ENCODE data around the gene CTAGE1.

CTAGE1 gene

GRCh38 chr18:22463076-22463475 is 45.4 kb upstream of the CTAGE1 start:
- Histone ChIP-seq H3K4me2 (ENCODE audit: low read length) (no peak overlapping the region), H3K4me3 (ENCODE audit: low read depth, low read length) (no peak overlapping the region), H4K12ac (ENCODE audit: low read depth, low read length) (no peak overlapping the region), H3K79me1 (ENCODE audit: low read length) (no peaks in the 10 kb centered on the region), H3K23ac (ENCODE audit: low read length) (no peak overlapping the region), H2BK5ac (ENCODE audit: low read depth, low read length, poor library complexity) (no peak overlapping the region), H2BK12ac (ENCODE audit: low read length) (no peak overlapping the region), H3K27ac (ENCODE audit: low read depth, low read length) (no peak overlapping the region), H4K8ac (ENCODE audit: low read depth, low read length) (no peak overlapping the region), H3K18ac (ENCODE audit: low read length) (no peak overlapping the region), H2AK5ac (ENCODE audit: low read length) (peak overlapping the region; percentile 12), H2BK120ac (ENCODE audit: insufficient read depth, low read length, poor library complexity) (no peak overlapping the region), H3K4me1 (ENCODE audit: control insufficient read depth in 1 of 2, insufficient read depth in 2 of 2, low read length in 2 of 2) (peaks cover 14 to 20% of the 10 kb centered on the region in 2 experiments), H3K27me3 (ENCODE audit: insufficient read depth, low read length) (no peaks in the 10 kb centered on the region), H4K91ac (ENCODE audit: low read depth, low read length) (no peak overlapping the region), H3K9ac (ENCODE audit: low read length) (peak overlapping the region; percentile 11), H3K79me2 (ENCODE audit: control insufficient read depth, insufficient read depth, low read length, poor library complexity) (no peaks in the 10 kb centered on the region), H3K9me3 (ENCODE audit: insufficient read depth, low read depth, low read length) (no peaks in the 10 kb centered on the region), H3K36me3 (ENCODE audit: control insufficient read depth in 1 of 2, insufficient read depth in 2 of 2, low read length in 2 of 2) (no peaks in the 10 kb centered on the region), H2AFZ (ENCODE audit: insufficient read depth, low read length, poor library complexity) (no peak overlapping the region), H3K4ac (ENCODE audit: low read depth, low read length) (no peak overlapping the region), H3K14ac (ENCODE audit: low read length) (no peak overlapping the region)
- WGBS (ENCODE audit: extremely low coverage, insufficient coverage, insufficient read length), result no CpG with 5 or more reads among the region's 5 CpGs
- no peak for DNase-seq

GRCh38 chr18:22459491-22459890 is 41.8 kb upstream of the CTAGE1 start:
- no peak overlapping the region for H2AFZ ChIP-seq (ENCODE audit: insufficient read depth, low read length, poor library complexity)
- no peak overlapping the region for H3K9ac ChIP-seq (ENCODE audit: low read length)
- H3K27ac ChIP-seq (ENCODE audit: low read depth, low read length), result no peak overlapping the region
- H3K9me3 ChIP-seq (ENCODE audit: insufficient read depth, low read depth, low read length), result no peaks in the 10 kb centered on the region
- no peak overlapping the region for H3K4ac ChIP-seq (ENCODE audit: low read depth, low read length)
- H3K4me2 ChIP-seq (ENCODE audit: low read length), result no peak overlapping the region
- H3K36me3 ChIP-seq (ENCODE audit: control insufficient read depth in 1 of 2, insufficient read depth in 2 of 2, low read length in 2 of 2), result no peaks in the 10 kb centered on the region
- H2BK12ac ChIP-seq (ENCODE audit: low read length), result no peak overlapping the region
- peaks cover 0 to 3% of the 10 kb centered on the region in 2 experiments for H3K4me1 ChIP-seq (ENCODE audit: control insufficient read depth in 1 of 2, insufficient read depth in 2 of 2, low read length in 2 of 2)
- no peak overlapping the region for H4K12ac ChIP-seq (ENCODE audit: low read depth, low read length)
- no peak overlapping the region for H2BK120ac ChIP-seq (ENCODE audit: insufficient read depth, low read length, poor library complexity)
- no peak overlapping the region for H4K8ac ChIP-seq (ENCODE audit: low read depth, low read length)
- H3K79me2 ChIP-seq (ENCODE audit: control insufficient read depth, insufficient read depth, low read length, poor library complexity), result no peaks in the 10 kb centered on the region
- no peaks in the 10 kb centered on the region for H3K79me1 ChIP-seq (ENCODE audit: low read length)
- no peak overlapping the region for H3K18ac ChIP-seq (ENCODE audit: low read length)
- no peaks in the 10 kb centered on the region for H3K27me3 ChIP-seq (ENCODE audit: insufficient read depth, low read length)
- no peak overlapping the region for H2BK5ac ChIP-seq (ENCODE audit: low read depth, low read length, poor library complexity)
- no peak for DNase-seq
- no peak overlapping the region for H4K91ac ChIP-seq (ENCODE audit: low read depth, low read length)
- H2AK5ac ChIP-seq (ENCODE audit: low read length), result no peak overlapping the region
- H3K14ac ChIP-seq (ENCODE audit: low read length), result no peak overlapping the region
- no peak overlapping the region for H3K4me3 ChIP-seq (ENCODE audit: low read depth, low read length)
- WGBS (ENCODE audit: extremely low coverage, insufficient coverage, insufficient read length), result no CpG with 5 or more reads among the region's 2 CpGs
- no peak overlapping the region for H3K23ac ChIP-seq (ENCODE audit: low read length)

GRCh38 chr18:22457524-22457923 is 39.8 kb upstream of the CTAGE1 start:
- no peaks in the 10 kb centered on the region for H3K36me3 ChIP-seq (ENCODE audit: control insufficient read depth in 1 of 2, insufficient read depth in 2 of 2, low read length in 2 of 2)
- no peak overlapping the region for H4K12ac ChIP-seq (ENCODE audit: low read depth, low read length)
- H2AFZ ChIP-seq (ENCODE audit: insufficient read depth, low read length, poor library complexity), result no peak overlapping the region
- H4K8ac ChIP-seq (ENCODE audit: low read depth, low read length), result no peak overlapping the region
- H3K4ac ChIP-seq (ENCODE audit: low read depth, low read length), result no peak overlapping the region
- no peak overlapping the region for H2BK5ac ChIP-seq (ENCODE audit: low read depth, low read length, poor library complexity)
- H3K9me3 ChIP-seq (ENCODE audit: insufficient read depth, low read depth, low read length), result no peaks in the 10 kb centered on the region
- H3K14ac ChIP-seq (ENCODE audit: low read length), result no peak overlapping the region
- DNase-seq, result no peak
- no peak overlapping the region for H2BK120ac ChIP-seq (ENCODE audit: insufficient read depth, low read length, poor library complexity)
- WGBS (ENCODE audit: extremely low coverage, insufficient coverage, insufficient read length), result no CpG with 5 or more reads among the region's 8 CpGs
- H4K91ac ChIP-seq (ENCODE audit: low read depth, low read length), result no peak overlapping the region
- H3K79me1 ChIP-seq (ENCODE audit: low read length), result no peaks in the 10 kb centered on the region
- H3K4me2 ChIP-seq (ENCODE audit: low read length), result no peak overlapping the region
- no peak overlapping the region for H3K4me3 ChIP-seq (ENCODE audit: low read depth, low read length)
- H3K27me3 ChIP-seq (ENCODE audit: insufficient read depth, low read length), result no peaks in the 10 kb centered on the region
- H3K9ac ChIP-seq (ENCODE audit: low read length), result no peak overlapping the region
- H3K23ac ChIP-seq (ENCODE audit: low read length), result no peak overlapping the region
- H3K27ac ChIP-seq (ENCODE audit: low read depth, low read length), result no peak overlapping the region
- no peaks in the 10 kb centered on the region for H3K4me1 ChIP-seq (ENCODE audit: control insufficient read depth in 1 of 2, insufficient read depth in 2 of 2, low read length in 2 of 2)
- H2BK12ac ChIP-seq (ENCODE audit: low read length), result no peak overlapping the region
- H3K18ac ChIP-seq (ENCODE audit: low read length), result no peak overlapping the region
- peak overlapping the region; percentile 19 for H2AK5ac ChIP-seq (ENCODE audit: low read length)
- no peaks in the 10 kb centered on the region for H3K79me2 ChIP-seq (ENCODE audit: control insufficient read depth, insufficient read depth, low read length, poor library complexity)

- DNase-seq, result no peak
- Histone ChIP-seq H2AFZ (ENCODE audit: insufficient read depth, low read length, poor library complexity) (no peak overlapping the region), H3K79me2 (ENCODE audit: control insufficient read depth, insufficient read depth, low read length, poor library complexity) (no peaks in the 10 kb centered on the region), H4K91ac (ENCODE audit: low read depth, low read length) (no peak overlapping the region), H4K8ac (ENCODE audit: low read depth, low read length) (no peak overlapping the region), H2AK5ac (ENCODE audit: low read length) (no peak overlapping the region), H3K9ac (ENCODE audit: low read length) (no peak overlapping the region), H3K79me1 (ENCODE audit: low read length) (no peaks in the 10 kb centered on the region), H2BK12ac (ENCODE audit: low read length) (no peak overlapping the region), H3K27me3 (ENCODE audit: insufficient read depth, low read length) (no peaks in the 10 kb centered on the region), H4K12ac (ENCODE audit: low read depth, low read length) (no peak overlapping the region), H3K27ac (ENCODE audit: low read depth, low read length) (no peak overlapping the region), H3K36me3 (ENCODE audit: control insufficient read depth in 1 of 2, insufficient read depth in 2 of 2, low read length in 2 of 2) (no peaks in the 10 kb centered on the region), H3K4me3 (ENCODE audit: low read depth, low read length) (no peak overlapping the region), H2BK120ac (ENCODE audit: insufficient read depth, low read length, poor library complexity) (no peak overlapping the region), H3K4me1 (ENCODE audit: control insufficient read depth in 1 of 2, insufficient read depth in 2 of 2, low read length in 2 of 2) (no peaks in the 10 kb centered on the region), H2BK5ac (ENCODE audit: low read depth, low read length, poor library complexity) (no peak overlapping the region), H3K14ac (ENCODE audit: low read length) (no peak overlapping the region), H3K9me3 (ENCODE audit: insufficient read depth, low read depth, low read length) (no peaks in the 10 kb centered on the region), H3K23ac (ENCODE audit: low read length) (no peak overlapping the region), H3K4ac (ENCODE audit: low read depth, low read length) (no peak overlapping the region), H3K18ac (ENCODE audit: low read length) (no peak overlapping the region), H3K4me2 (ENCODE audit: low read length) (no peak overlapping the region)
- no CpG with 5 or more reads among the region's 6 CpGs for WGBS (ENCODE audit: extremely low coverage, insufficient coverage, insufficient read length)
Measured at GRCh38 chr18:22456547-22456946, 38.8 kb upstream of the CTAGE1 start.

All from trophoblast cell (in vitro differentiated cells and primary cell).